HCT116 (cell line): ENCODE data around the gene CCDC142. TPM values are rescaled to one million over a fixed set of nuclear protein-coding genes. Genes with fewer than 3 reads are reported as not detected.

Experiments
- ATAC-seq: fragments of 200-7000 bp; cut with Tn5 transposase; 2 replicates; pipeline ENCODE4 v1.9.1; 2020; ENCODE audit warnings: mild to moderate bottlenecking, moderate library complexity
- BruUV-seq: library from RNA; stranded (reverse); fragments of 400-500 nt; replicated peaks from 2 replicates; lab custom pipeline; 2021; lab: Mats Ljungman, UMichigan
- CTCF ChIA-PET: fragments of 300-600 bp; sonication (Branson Sonifier 250); formaldehyde crosslinking; loops from one replicate; lab custom pipeline; 2021; ENCODE audit warnings: antibody characterized with exemption; lab: Charles Lee
- POLR2A ChIA-PET: fragments of 300-600, 350-600 bp; sonication (Branson Sonifier 250); formaldehyde crosslinking; loops from one replicate; lab custom pipeline; 2021; ENCODE audit warnings: antibody characterized with exemption; lab: Charles Lee
- RAD21 ChIA-PET, 2 experiments: fragments of 300-600 bp; sonication (Branson Sonifier 250); formaldehyde crosslinking; loops; one replicate each; lab custom pipeline; 2023; ENCODE audit warnings: low total read pairs in 2 of 2; ENCODE audit not compliant: uncharacterized antibody in 2 of 2, unreplicated experiment in 2 of 2, low non-redundant PET in 1 of 2; lab: Charles Lee
- DNase-seq: peaks from one replicate; pipeline ENCODE4 v3.0.0-alpha.2; 2010; ENCODE audit warnings: low read depth, low spot score
- H2AFZ ChIP-seq: fragments of 200-600 bp; shearing (Covaris generic), sonication (generic); 2 replicates; pipeline ENCODE4 v1.6.1; 2017; ENCODE audit warnings: low read depth, mixed run types, mixed read lengths, antibody characterized with exemption, low read length; ENCODE audit not compliant: poor library complexity, severe bottlenecking
- H3K27ac ChIP-seq: 2 replicates; pipeline ENCODE4 v1.5.1; 2012; ENCODE audit warnings: low read depth, low read length
- H3K27me3 ChIP-seq: fragments of 200-600 bp; sonication (generic); 2 replicates; pipeline ENCODE4 v1.6.1; 2016; ENCODE audit warnings: mixed run types, low read length, mixed read lengths; ENCODE audit not compliant: insufficient read depth
- H3K36me3 ChIP-seq, 2 experiments: fragments of 200-500 bp in 1 of 2; fragments of 200-600 bp in 1 of 2; sonication (Bioruptor generic) in 1 of 2; sonication (generic) in 1 of 2; 2 replicates each; pipeline versions ENCODE4 v1.5.1 to v1.6.1; 2014 to 2016; ENCODE audit warnings: low read length in 2 of 2, inconsistent platforms in 1 of 2, mixed read lengths in 1 of 2, mixed run types in 1 of 2; ENCODE audit not compliant: insufficient read depth in 2 of 2, control insufficient read depth in 1 of 2
- H3K4me1 ChIP-seq, 2 experiments: fragments of 200-600 bp in 1 of 2; sonication (generic) in 1 of 2; 2 replicates each; pipeline versions ENCODE4 v1.5.1 to v1.6.1; 2012 to 2017; ENCODE audit warnings: low read length in 2 of 2, inconsistent platforms in 1 of 2, mild to moderate bottlenecking in 1 of 2, mixed read lengths in 1 of 2, mixed run types in 1 of 2, moderate library complexity in 1 of 2; ENCODE audit not compliant: insufficient read depth in 2 of 2, control insufficient read depth in 1 of 2
- H3K4me2 ChIP-seq: fragments of 200-600 bp; sonication (generic); 2 replicates; pipeline ENCODE4 v1.6.1; 2017; ENCODE audit warnings: mixed run types, low read length, mixed read lengths
- H3K4me3 ChIP-seq, 2 experiments: fragments of 200-600 bp in 1 of 2; sonication (generic) in 1 of 2; replicated peaks in 1 of 2; 2 replicates each; pipeline ENCODE4 v1.5.1; 2011 to 2016; ENCODE audit warnings: low read length in 2 of 2, control low read depth in 1 of 2, low read depth in 1 of 2, mild to moderate bottlenecking in 1 of 2, mixed read lengths in 1 of 2, mixed run types in 1 of 2
- H3K79me2 ChIP-seq: fragments of 200-600 bp; sonication (generic); 2 replicates; pipeline ENCODE4 v1.6.1; 2017; ENCODE audit warnings: mild to moderate bottlenecking, mixed run types, low read length, moderate library complexity, mixed read lengths; ENCODE audit not compliant: insufficient read depth
- H3K9ac ChIP-seq: fragments of 200-600 bp; sonication (generic); 2 replicates; pipeline ENCODE4 v1.6.1; 2016; ENCODE audit warnings: low read length, mixed read lengths
- H3K9me2 ChIP-seq: fragments of 200-600 bp; sonication (generic), shearing (Covaris generic); 2 replicates; pipeline ENCODE4 v1.6.1; 2017; ENCODE audit warnings: mixed run types, mild to moderate bottlenecking, moderate library complexity; ENCODE audit not compliant: insufficient read depth
- H3K9me3 ChIP-seq, 2 experiments: fragments of 200-500 bp in 1 of 2; fragments of 200-600 bp in 1 of 2; sonication (Bioruptor generic) in 1 of 2; sonication (generic) in 1 of 2; 2 replicates each; pipeline ENCODE4 v1.6.1; 2014 to 2017; ENCODE audit warnings: low read length in 2 of 2, mixed read lengths in 2 of 2, inconsistent platforms in 1 of 2, low read depth in 1 of 2, mild to moderate bottlenecking in 1 of 2, mixed run types in 1 of 2, moderate library complexity in 1 of 2; ENCODE audit not compliant: control insufficient read depth in 1 of 2, insufficient read depth in 1 of 2
- H4K20me1 ChIP-seq: fragments of 200-600 bp; sonication (generic), shearing (Covaris generic); 2 replicates; pipeline ENCODE4 v1.6.1; 2017; ENCODE audit warnings: mixed run types, mild to moderate bottlenecking, moderate library complexity; ENCODE audit not compliant: insufficient read depth
- EZH2 ChIP-seq: fragments of 200-600 bp; sonication (generic); IDR thresholded peaks from 2 replicates; pipeline ENCODE4 v1.6.1; 2017; ENCODE audit warnings: antibody characterized with exemption, mixed run types
- EZH2phosphoT487 ChIP-seq: fragments of 200-600 bp; IDR thresholded peaks from 2 replicates; pipeline ENCODE4 v1.6.1; 2018; ENCODE audit warnings: antibody characterized with exemption, borderline replicate concordance
- JUND ChIP-seq: IDR thresholded peaks from 2 replicates; pipeline ENCODE4 v1.6.1; 2012
- POLR2AphosphoS5 ChIP-seq: IDR thresholded peaks from 2 replicates; pipeline ENCODE4 v1.6.1; 2011; ENCODE audit warnings: mild to moderate bottlenecking, low read depth, low read length, moderate library complexity
- RAD21 ChIP-seq: IDR thresholded peaks from 2 replicates; pipeline ENCODE4 v1.6.1; 2012; ENCODE audit warnings: low read depth, mild to moderate bottlenecking
- SP1 ChIP-seq: IDR thresholded peaks from 2 replicates; pipeline ENCODE4 v1.6.1; 2012; ENCODE audit warnings: low read depth
- ZFX ChIP-seq: fragments of 450-650 bp; IDR thresholded peaks from 2 replicates; pipeline ENCODE4 v1.6.1; 2017
- ZNF274 ChIP-seq: fragments of 200-500 bp; sonication (Bioruptor generic); IDR thresholded peaks from 2 replicates; pipeline ENCODE4 v1.6.1; 2014; ENCODE audit warnings: mild to moderate bottlenecking, low read depth, low read length, inconsistent platforms
- intact Hi-C: fragments of 100-400 bp; cut with micrococcal nuclease; formaldehyde crosslinking; loops from 2 replicates; pipeline ENCODE4 v1.10.0; 2022
- total RNA-seq: library from RNA; stranded (reverse); gene quantifications from one replicate; pipeline ENCODE4 v1.2.1, GENCODE V29; 2021; ENCODE audit not compliant: unreplicated experiment

Gene CCDC142
- total RNA-seq, 1 experiment from 2014 or later, result 15.0 TPM

DNA sequence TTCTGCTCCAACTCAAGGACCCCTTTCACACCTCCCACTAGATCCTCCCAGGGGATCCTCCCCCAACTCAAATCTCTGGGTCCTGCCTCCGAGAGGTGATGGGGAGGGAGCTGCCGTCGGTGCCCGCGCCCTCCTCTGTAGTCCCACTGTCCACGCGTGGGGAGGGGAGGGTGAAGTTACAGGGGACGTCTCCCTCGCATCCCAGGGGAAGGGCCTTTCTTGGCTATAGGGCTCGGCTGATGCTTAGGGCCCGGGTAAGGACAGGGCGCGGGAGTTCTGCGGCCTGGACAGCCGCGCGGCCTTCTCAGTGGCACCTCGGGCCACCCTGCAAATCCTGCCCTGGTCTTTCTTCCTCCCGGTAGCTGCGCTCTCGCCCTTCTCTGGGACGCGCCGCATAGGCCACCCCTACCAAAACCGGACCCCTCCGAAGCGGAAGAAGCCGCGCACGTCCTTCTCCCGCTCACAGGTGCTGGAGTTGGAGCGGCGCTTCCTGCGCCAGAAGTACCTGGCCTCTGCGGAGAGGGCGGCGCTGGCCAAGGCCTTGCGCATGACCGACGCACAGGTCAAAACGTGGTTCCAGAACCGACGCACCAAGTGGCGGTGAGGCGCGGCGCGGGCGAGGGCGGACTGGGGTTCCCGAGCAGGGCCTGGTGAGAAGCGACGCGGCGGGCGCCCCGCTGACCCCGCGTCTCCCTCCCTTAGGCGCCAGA lies 32.6 kb upstream of the CCDC142 start (continued):
- no peak for TF ChIP-seq POLR2AphosphoS5
- TF ChIP-seq EZH2, result no peak
- TF ChIP-seq ZFX, result no peak

DNA sequence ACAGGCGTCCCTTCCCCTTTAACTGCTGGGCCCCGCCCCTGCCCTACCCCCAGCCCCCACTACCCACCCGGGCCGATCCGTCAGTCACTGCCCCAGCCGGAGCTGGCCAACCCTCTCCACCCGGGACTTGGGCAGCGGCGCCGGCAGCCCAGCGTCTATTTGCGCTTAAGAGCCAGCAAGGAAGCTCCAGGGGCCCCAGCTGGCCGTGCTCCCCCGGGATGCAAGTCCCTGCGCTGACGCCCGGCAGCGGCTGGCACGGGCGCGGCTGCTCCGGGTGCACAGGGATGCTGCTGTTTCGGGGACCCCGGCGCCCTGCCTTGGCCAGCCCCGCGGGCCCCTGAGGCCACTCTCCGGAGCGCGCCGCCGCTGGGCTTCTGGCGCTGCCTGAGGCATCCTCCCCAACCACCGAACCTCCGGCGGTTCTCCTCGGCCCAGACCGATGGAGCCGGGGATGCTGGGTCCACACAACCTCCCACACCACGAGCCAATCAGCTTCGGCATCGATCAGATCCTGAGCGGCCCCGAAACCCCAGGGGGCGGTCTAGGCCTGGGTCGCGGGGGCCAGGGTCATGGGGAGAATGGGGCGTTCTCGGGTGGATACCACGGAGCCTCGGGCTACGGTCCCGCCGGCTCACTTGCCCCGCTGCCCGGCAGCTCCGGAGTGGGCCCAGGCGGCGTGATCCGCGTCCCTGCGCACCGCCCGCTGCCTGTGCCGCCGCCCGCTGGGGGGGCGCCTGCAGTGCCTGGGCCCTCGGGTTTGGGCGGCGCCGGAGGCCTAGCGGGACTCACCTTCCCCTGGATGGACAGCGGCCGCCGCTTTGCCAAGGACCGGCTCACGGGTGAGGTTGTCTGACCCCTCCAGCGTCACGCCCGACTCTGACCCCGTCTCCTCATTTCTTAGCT lies 31.8 kb upstream of the CCDC142 start, which contains the start of gene TLX2:
Gene TLX2, plus strand, starts transcription at position 83 of the 903 bp plus-strand sequence. Its CDS starts 357 bp downstream, at position 440.
- Histone ChIP-seq H3K36me3 (no peaks in the 10 kb centered on the region), H3K4me3 (no peak within 1 kb of the TSS), H3K27me3 (no peaks in the 10 kb centered on the region), H3K9me3 (no peaks in the 10 kb centered on the region), H3K4me1 (no peaks in the 10 kb centered on the region), H4K20me1 (no peaks in the 10 kb centered on the region), H3K9ac (no peak within 1 kb of the TSS), H3K79me2 (no peaks in the 10 kb centered on the region), H2AFZ (no peak within 1 kb of the TSS), H3K4me2 (no peak within 1 kb of the TSS), H3K9me2 (no peaks in the 10 kb centered on the region), H3K27ac (no peak within 1 kb of the TSS)
- TF ChIP-seq SP1 (no peak), ZFX (no peak), RAD21 (no peak), EZH2phosphoT487 (no peak), ZNF274 (no peak), EZH2 (no peak), POLR2AphosphoS5 (no peak), JUND (no peak)
- intact Hi-C loops, result no loop called here
- no TSS peak for BruUV-seq
- DNase-seq (no peak), ATAC-seq (no peak)
- POLR2A ChIA-PET, result no interaction called here
- CTCF ChIA-PET, result interaction anchor here (0.7 kb wide), 1 partner anchor 135 kb away, joined by 4 read pairs; no protein-coding TSS in a partner anchor
- RAD21 ChIA-PET, result no interaction called here
